NCI-H1694 treated with DMSO at 0.1 percent for 48 hours (cell line): ENCODE results near the gene KDELR1.

ENCODE experiments used
- DNase-seq: peaks from one replicate; lab custom pipeline; 2025; lab: John Stamatoyannopoulos, UW

The KDELR1 gene

GRCh38 chr19:48391100-48392005 lies at the start of gene KDELR1:
KDELR1 (minus strand) TSS chr19:48391551; CDS start chr19:48391358, 193 bp downstream.
- peak; percentile 64 for DNase-seq

GRCh38 chr19:48436586-48436985 lies 45.2 kb upstream of the KDELR1 start:
- DNase-seq: no peak

- no peak for DNase-seq
Measured at GRCh38 chr19:48433337-48433736, 42.0 kb upstream of the KDELR1 start.

GRCh38 chr19:48428670-48429069 lies 37.3 kb upstream of the KDELR1 start:
- no peak for DNase-seq

GRCh38 chr19:48424694-48425219 lies 33.4 kb upstream of the KDELR1 start:
- no peak for DNase-seq

- DNase-seq: no peak
Measured at GRCh38 chr19:48421548-48421947, 30.2 kb upstream of the KDELR1 start.

- no peak for DNase-seq
Measured at GRCh38 chr19:48419158-48419920, 28.0 kb upstream of the KDELR1 start.

- DNase-seq: no peak
Measured at GRCh38 chr19:48418317-48419064, 27.1 kb upstream of the KDELR1 start.

GRCh38 chr19:48417421-48417820 lies 26.1 kb upstream of the KDELR1 start:
- DNase-seq: no peak

- no peak for DNase-seq
Measured at GRCh38 chr19:48415806-48416221, 24.5 kb upstream of the KDELR1 start.

- no peak for DNase-seq
Measured at GRCh38 chr19:48415395-48415794, 24.0 kb upstream of the KDELR1 start.

- no peak for DNase-seq
Measured at GRCh38 chr19:48413879-48414587, 22.7 kb upstream of the KDELR1 start.

- no peak for DNase-seq
Measured at GRCh38 chr19:48405850-48406249, 14.5 kb upstream of the KDELR1 start.

GRCh38 chr19:48405010-48405659 lies 13.8 kb upstream of the KDELR1 start:
- no peak for DNase-seq

- DNase-seq: peak; percentile 63
Measured at GRCh38 chr19:48403606-48404005, 12.3 kb upstream of the KDELR1 start.

- DNase-seq: no peak
Measured at GRCh38 chr19:48401287-48401686, 9.9 kb upstream of the KDELR1 start.

- no peak for DNase-seq
Measured at GRCh38 chr19:48400018-48400742, 8.8 kb upstream of the KDELR1 start.

- peak; percentile 25 for DNase-seq
Measured at GRCh38 chr19:48398375-48399235, 7.3 kb upstream of the KDELR1 start.

- DNase-seq: no peak
Measured at GRCh38 chr19:48398102-48398374, 6.7 kb upstream of the KDELR1 start.
